Measurements from ENCODE around the gene LRP5.
"Not testable (repeated sequence)": the region's sequence is repeated elsewhere in the genome, so short reads cannot be mapped to it uniquely, and the experiment has no call there.

Gene LRP5

DNA sequence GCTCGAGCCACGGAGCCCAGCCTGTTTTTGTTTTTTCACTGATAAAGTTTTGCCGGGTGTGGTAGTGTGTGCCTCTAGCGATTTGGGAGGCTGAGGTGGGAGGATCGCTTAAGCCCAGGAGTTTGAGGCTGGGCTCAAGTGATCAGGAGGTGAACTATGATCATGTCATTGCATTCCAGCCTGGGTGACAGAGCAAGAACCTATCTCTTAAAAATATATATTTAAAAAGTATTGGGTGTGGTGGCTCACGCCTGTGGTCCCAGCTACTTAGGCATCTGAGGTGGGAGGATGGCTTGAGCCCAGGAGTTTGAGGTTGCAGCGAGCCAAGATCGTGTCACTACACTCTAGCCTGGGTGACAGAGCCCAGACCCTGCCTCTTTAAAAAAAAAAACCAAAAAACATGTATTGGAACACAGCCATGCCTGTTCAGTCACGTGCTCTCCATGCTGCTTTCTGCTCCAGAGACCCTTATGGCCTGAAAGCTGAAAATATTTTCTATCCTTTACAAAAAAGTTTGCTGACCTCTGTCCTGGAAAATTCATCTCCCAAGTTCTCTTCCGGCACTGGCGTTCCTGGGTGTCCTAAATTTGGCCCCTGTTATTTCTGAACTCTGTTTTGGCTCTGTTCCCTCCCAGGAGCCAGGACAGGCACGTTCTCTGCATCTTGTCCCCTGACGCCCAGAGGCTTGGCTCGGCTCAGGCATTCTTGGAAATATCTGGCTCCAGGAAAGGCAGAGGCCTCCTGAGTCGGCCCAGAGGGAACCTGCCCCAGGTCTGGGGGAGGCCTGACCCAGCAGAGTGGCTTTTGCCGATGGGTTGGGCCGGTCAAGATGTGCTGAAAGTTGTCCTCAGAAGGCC, 86.8 kb downstream of the LRP5 start:
- DNase-seq = no peak

DNA sequence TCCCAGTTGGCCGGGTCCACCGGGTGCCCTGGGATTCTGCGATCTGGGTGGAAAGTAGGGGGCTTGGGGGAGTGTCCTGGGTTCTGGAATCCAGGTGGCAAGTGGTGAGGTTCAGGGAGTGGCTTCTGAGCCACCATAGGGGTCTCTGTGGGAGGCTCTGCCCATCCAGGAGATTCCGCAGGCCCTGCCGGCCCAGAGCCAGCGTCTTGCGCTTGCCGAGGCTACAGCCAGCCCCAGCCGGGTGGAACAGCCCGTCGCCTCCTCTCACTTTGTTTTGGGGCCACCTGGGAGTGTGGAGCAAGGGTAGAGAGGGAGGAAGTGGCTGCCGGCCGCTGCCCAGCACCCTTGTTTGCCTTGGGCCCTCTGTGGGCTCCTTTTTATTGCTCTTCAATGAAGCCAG, 87.5 kb downstream of the LRP5 start:
- no peak for DNase-seq

GRCh38 chr11:68400584-68400983, 88.2 kb downstream of the LRP5 start:
- DNase-seq = not testable (repeated sequence)

DNA sequence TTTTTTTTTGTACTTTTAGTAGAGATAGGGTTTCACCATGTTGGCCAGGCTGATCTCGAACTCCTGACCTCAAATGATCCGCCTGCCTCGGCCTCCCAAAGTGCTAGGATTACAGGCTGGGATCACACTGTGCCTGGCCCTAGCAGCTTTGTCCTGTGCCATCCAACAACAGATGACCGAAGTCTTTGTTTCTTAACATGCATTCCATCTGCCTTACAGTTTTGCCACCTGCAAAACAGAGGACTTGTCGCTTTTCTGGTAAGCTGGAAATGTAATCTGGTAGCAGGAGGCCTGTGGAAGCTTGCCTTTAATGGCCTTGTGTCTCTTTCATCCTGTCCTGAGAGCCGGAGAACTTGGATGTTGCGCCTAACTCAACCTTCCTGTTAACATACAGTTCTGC, 89.5 kb downstream of the LRP5 start:
- DNase-seq = no peak

DNA sequence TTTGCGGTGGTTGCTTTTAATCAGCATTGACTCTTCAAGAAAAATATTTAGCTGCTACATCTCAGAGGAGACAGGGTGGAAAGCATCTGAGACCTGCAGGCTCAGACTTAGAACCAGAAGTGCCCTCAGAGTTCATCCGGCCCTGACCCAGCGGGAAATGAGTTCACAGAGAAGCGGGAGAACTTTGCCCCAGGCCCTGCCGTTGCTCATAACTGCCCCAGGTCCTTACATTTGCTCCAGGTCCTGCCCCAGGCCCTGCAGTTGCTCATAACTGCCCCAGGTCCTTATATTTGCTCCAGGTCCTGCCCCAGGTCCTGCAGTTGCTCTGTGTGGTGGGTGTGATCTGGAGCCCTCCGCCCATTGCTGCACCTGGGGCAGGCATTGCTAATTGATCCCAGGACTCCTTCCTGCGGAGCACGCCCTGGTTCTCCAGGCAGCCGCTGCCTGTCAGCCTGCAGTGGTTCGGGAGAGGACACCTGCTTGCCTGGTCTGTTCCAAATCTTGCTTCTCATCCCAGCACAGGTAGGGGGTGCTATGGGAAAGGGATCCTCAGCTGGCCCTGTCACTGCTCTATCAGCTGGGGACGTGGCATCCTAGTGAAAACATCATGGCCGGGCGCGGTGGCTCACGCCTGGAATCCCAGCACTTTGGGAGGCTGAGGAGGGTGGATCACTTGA, 90.1 kb downstream of the LRP5 start:
- no peak for DNase-seq

DNA sequence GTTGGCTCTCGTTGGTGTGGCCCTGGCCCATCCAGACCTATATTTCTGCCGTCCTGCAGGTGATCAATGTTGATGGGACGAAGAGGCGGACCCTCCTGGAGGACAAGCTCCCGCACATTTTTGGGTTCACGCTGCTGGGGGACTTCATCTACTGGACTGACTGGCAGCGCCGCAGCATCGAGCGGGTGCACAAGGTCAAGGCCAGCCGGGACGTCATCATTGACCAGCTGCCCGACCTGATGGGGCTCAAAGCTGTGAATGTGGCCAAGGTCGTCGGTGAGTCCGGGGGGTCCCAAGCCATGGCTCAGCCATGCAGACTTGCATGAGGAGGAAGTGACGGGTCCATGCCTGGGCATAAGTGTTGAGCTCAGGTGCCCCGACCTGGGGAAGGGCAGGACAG, 91.0 kb downstream of the LRP5 start:
- no peak for DNase-seq

DNA sequence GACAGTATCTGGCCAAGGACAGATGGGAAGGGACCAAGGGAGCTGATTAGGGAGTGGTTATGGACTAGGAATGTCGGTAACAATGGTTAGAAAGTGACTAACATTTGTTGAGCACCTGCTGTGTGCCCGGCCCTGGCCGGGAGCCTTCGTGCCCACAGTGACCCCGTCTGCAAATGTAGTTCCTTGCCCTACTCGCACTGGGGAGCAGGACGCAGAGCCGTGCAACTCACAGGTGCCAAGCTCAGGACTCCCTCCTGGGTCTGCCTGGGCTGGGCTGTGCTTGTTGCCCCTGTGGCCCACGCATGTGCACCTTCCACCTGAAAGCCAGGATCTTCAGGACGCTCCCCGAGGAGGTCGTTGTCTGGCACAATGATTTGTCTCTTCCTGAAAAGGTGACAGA, 91.4 kb downstream of the LRP5 start:
- no peak for DNase-seq

DNA sequence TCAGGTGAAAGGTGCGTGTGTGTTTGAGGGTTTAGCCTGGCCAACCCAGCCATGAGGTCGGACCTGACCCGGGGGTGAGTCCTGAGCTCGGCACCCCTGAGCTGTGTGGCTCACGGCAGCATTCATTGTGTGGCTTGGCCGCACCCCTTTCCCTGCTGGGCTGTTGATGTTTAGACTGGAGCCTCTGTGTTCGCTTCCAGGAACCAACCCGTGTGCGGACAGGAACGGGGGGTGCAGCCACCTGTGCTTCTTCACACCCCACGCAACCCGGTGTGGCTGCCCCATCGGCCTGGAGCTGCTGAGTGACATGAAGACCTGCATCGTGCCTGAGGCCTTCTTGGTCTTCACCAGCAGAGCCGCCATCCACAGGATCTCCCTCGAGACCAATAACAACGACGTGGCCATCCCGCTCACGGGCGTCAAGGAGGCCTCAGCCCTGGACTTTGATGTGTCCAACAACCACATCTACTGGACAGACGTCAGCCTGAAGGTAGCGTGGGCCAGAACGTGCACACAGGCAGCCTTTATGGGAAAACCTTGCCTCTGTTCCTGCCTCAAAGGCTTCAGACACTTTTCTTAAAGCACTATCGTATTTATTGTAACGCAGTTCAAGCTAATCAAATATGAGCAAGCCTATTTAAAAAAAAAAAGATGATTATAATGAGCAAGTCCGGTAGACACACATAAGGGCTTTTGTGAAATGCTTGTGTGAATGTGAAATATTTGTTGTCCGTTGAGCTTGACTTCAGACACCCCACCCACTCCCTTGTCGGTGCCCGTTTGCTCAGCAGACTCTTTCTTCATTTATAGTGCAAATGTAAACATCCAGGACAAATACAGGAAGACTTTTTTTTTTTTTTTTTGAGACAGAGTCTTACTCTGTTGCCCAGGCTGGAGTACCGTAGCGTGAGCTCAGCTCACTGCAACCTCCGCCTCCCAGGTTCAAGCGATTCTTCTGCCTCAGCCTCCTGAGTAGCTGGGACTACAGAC, 94.2 kb downstream of the LRP5 start:
- no peak for DNase-seq

- no peak for DNase-seq
Observed at GRCh38 chr11:68408512-68408911, 96.1 kb downstream of the LRP5 start.

DNA sequence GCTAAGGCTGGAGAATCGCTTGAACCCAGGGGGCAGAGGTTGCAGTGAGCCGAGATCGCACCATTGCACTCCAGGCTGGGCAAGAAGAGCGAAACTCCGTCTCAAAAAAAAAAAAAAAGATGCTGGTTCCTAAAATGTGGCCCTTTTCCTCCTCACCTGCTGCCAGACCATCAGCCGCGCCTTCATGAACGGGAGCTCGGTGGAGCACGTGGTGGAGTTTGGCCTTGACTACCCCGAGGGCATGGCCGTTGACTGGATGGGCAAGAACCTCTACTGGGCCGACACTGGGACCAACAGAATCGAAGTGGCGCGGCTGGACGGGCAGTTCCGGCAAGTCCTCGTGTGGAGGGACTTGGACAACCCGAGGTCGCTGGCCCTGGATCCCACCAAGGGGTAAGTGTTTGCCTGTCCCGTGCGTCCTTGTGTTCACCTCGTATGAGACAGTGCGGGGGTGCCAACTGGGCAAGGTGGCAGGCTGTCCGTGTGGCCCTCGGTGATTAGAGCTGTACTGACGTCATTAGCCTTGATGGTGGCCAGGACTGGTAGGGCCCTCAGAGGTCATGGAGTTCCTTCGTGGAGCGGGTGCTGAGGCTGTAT, 97.5 kb downstream of the LRP5 start:
- no peak for DNase-seq

DNA sequence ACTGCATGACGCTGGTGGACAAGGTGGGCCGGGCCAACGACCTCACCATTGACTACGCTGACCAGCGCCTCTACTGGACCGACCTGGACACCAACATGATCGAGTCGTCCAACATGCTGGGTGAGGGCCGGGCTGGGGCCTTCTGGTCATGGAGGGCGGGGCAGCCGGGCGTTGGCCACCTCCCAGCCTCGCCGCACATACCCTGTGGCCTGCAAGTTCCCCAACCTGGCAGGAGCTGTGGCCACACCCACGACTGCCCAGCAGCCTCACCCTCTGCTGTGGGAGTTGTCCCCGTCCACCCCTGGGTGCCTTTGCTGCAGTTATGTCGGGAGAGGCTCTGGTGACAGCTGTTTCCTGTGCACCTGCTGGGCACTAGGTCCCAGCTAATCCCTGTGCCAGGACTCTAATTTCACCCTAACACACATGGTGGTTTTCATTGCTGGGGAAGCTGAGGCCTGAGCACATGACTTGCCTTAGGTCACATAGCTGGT, 99.2 kb downstream of the LRP5 start:
- no peak for DNase-seq

GRCh38 chr11:68412593-68413475, 100.4 kb downstream of the LRP5 start:
- no peak for DNase-seq

GRCh38 chr11:68413591-68413999, 101.2 kb downstream of the LRP5 start:
- DNase-seq = no peak

GRCh38 chr11:68414496-68415221, 102.3 kb downstream of the LRP5 start:
- DNase-seq = no peak

DNA sequence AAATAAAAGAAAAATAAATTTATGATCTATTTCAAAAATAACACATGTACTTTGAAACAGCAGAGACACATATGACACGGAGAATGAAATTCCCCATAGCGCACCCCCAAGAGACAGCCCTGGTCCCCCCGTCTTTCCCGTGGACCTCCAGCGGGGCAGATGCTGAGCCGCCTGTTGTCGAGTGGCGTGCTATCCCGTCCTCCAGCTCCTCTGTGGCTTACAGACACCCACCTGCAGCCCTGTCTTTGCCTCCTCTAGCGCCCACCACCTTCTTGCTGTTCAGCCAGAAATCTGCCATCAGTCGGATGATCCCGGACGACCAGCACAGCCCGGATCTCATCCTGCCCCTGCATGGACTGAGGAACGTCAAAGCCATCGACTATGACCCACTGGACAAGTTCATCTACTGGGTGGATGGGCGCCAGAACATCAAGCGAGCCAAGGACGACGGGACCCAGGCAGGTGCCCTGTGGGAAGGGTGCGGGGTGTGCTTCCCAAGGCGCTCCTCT, 103.7 kb downstream of the LRP5 start:
- no peak for DNase-seq

DNA sequence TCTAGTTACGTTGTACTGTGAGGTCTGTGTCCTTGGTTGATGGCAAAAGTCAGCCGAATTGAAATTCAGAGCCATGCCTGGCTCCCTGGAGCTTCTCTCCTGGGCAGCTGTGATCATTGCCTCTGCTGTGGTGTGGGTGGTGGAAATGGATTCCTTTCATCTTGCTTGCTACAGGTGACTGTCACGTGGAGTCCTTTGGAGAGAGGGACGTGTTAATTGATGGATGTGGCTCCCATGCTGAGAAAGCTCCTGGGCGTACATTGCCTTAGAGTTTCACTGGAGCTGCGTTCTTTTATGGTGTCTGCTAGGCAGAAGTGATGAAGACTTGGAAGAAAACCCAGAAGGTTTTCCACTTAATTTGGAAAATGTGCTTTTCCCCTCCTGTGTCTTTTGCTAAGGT, 106.3 kb downstream of the LRP5 start:
- DNase-seq = no peak

- DNase-seq = no peak
Observed at GRCh38 chr11:68420171-68420570, 107.8 kb downstream of the LRP5 start.

- DNase-seq = no peak
Observed at GRCh38 chr11:68423481-68423880, 111.1 kb downstream of the LRP5 start.

DNA sequence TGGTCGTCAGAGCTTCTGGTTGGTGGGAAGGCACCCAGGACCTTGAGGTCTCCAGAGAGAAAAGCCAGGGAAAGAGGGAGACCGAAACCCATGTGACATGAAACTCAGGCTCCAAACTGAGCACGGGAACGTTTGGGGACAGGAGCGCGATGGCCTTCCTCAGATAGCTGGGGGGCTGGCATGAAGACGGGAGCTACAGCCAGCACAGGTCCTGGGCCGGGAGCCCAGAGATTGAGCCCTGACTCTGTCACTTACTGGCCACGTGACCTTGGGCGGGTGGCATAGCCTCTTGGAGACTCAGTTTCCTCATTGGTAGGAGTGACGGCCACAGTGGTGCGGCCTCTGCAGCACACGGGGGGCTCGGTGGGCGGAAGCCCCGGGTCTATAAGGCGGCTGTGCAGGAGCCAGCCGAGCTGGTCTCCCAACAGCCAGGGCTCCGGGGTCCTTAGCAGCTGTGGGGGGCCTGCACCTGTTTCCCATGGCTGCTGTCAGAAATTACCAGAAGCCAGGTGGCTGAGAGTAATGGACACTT, 111.8 kb downstream of the LRP5 start:
- DNase-seq = no peak
